ENCODE data around the gene CDH23.

GRCh38 chr10:71711052-71711623 lies 314.4 kb downstream of the CDH23 start:
- TF ChIP-seq ZNF146 (CRISPR knock-in tag; IDR thresholded peaks at IDR 0.05; ENCODE audit: unreplicated experiment): no peak
- no peak for TF ChIP-seq KDM4B (IDR thresholded peaks at IDR 0.05; ENCODE audit: borderline replicate concordance in 2 of 2, low read depth in 1 of 2)
- TF ChIP-seq ARNT (IDR thresholded peaks at IDR 0.05): no peak
- TF ChIP-seq, protein P1, sequence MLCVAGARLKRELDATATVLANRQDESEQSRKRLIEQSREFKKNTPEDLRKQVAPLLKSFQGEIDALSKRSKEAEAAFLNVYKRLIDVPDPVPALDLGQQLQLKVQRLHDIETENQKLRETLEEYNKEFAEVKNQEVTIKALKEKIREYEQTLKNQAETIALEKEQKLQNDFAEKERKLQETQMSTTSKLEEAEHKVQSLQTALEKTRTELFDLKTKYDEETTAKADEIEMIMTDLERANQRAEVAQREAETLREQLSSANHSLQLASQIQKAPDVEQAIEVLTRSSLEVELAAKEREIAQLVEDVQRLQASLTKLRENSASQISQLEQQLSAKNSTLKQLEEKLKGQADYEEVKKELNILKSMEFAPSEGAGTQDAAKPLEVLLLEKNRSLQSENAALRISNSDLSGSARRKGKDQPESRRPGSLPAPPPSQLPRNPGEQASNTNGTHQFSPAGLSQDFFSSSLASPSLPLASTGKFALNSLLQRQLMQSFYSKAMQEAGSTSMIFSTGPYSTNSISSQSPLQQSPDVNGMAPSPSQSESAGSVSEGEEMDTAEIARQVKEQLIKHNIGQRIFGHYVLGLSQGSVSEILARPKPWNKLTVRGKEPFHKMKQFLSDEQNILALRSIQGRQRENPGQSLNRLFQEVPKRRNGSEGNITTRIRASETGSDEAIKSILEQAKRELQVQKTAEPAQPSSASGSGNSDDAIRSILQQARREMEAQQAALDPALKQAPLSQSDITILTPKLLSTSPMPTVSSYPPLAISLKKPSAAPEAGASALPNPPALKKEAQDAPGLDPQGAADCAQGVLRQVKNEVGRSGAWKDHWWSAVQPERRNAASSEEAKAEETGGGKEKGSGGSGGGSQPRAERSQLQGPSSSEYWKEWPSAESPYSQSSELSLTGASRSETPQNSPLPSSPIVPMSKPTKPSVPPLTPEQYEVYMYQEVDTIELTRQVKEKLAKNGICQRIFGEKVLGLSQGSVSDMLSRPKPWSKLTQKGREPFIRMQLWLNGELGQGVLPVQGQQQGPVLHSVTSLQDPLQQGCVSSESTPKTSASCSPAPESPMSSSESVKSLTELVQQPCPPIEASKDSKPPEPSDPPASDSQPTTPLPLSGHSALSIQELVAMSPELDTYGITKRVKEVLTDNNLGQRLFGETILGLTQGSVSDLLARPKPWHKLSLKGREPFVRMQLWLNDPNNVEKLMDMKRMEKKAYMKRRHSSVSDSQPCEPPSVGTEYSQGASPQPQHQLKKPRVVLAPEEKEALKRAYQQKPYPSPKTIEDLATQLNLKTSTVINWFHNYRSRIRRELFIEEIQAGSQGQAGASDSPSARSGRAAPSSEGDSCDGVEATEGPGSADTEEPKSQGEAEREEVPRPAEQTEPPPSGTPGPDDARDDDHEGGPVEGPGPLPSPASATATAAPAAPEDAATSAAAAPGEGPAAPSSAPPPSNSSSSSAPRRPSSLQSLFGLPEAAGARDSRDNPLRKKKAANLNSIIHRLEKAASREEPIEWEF (CRISPR knock-in tag; IDR thresholded peaks at IDR 0.05): no peak
- TF ChIP-seq, protein P2, sequence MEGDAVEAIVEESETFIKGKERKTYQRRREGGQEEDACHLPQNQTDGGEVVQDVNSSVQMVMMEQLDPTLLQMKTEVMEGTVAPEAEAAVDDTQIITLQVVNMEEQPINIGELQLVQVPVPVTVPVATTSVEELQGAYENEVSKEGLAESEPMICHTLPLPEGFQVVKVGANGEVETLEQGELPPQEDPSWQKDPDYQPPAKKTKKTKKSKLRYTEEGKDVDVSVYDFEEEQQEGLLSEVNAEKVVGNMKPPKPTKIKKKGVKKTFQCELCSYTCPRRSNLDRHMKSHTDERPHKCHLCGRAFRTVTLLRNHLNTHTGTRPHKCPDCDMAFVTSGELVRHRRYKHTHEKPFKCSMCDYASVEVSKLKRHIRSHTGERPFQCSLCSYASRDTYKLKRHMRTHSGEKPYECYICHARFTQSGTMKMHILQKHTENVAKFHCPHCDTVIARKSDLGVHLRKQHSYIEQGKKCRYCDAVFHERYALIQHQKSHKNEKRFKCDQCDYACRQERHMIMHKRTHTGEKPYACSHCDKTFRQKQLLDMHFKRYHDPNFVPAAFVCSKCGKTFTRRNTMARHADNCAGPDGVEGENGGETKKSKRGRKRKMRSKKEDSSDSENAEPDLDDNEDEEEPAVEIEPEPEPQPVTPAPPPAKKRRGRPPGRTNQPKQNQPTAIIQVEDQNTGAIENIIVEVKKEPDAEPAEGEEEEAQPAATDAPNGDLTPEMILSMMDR (IDR thresholded peaks at IDR 0.05 in 2 of 3, conservative IDR thresholded peaks at IDR 0.05 in 1 of 3; ENCODE audit: insufficient read depth in 2 of 3, low read depth in 1 of 3, low read length in 3 of 3): no peak
- no peak for TF ChIP-seq SREBF2 (CRISPR knock-in tag; IDR thresholded peaks at IDR 0.05)
- no peak for TF ChIP-seq EGR1 (conservative IDR thresholded peaks at IDR 0.05)
- no peak for TF ChIP-seq KLF13 (tag; IDR thresholded peaks at IDR 0.05; ENCODE audit: borderline replicate concordance, low read depth)
- no peak for TF ChIP-seq TAF15 (IDR thresholded peaks at IDR 0.05; ENCODE audit: low read depth, low read length)
- no peak for TF ChIP-seq KAT2B (IDR thresholded peaks at IDR 0.05; ENCODE audit: low read depth, low read length)
